ENCODE data around the gene CDH8. TPM values are rescaled to one million over a fixed set of nuclear protein-coding genes. Genes with fewer than 3 reads are reported as not detected.
A peak's percentile ranks its signal among the peaks of the same experiment; 100 is the strongest.

CDH8 gene, protein sequence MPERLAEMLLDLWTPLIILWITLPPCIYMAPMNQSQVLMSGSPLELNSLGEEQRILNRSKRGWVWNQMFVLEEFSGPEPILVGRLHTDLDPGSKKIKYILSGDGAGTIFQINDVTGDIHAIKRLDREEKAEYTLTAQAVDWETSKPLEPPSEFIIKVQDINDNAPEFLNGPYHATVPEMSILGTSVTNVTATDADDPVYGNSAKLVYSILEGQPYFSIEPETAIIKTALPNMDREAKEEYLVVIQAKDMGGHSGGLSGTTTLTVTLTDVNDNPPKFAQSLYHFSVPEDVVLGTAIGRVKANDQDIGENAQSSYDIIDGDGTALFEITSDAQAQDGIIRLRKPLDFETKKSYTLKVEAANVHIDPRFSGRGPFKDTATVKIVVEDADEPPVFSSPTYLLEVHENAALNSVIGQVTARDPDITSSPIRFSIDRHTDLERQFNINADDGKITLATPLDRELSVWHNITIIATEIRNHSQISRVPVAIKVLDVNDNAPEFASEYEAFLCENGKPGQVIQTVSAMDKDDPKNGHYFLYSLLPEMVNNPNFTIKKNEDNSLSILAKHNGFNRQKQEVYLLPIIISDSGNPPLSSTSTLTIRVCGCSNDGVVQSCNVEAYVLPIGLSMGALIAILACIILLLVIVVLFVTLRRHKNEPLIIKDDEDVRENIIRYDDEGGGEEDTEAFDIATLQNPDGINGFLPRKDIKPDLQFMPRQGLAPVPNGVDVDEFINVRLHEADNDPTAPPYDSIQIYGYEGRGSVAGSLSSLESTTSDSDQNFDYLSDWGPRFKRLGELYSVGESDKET
- total RNA-seq (2021) (49.3 and 50.5 TPM in 2 replicates), Bru-seq, nascent RNA (percentile 83 among the genes with signal in this experiment), BruChase-seq, experiment 1, labeled RNA remaining after a 2-hour chase (percentile 64 among the genes with signal in this experiment), BruChase-seq, experiment 2, labeled RNA remaining after a 6-hour chase (percentile 57 among the genes with signal in this experiment)
- long read RNA-seq, full-length matches to known transcripts = 10 of 27 reads
- long read RNA-seq, partial matches to known transcripts = 4 of 27 reads
- long read RNA-seq, other reads (novel, unspliced or antisense) = 13 of 27 reads

DNA sequence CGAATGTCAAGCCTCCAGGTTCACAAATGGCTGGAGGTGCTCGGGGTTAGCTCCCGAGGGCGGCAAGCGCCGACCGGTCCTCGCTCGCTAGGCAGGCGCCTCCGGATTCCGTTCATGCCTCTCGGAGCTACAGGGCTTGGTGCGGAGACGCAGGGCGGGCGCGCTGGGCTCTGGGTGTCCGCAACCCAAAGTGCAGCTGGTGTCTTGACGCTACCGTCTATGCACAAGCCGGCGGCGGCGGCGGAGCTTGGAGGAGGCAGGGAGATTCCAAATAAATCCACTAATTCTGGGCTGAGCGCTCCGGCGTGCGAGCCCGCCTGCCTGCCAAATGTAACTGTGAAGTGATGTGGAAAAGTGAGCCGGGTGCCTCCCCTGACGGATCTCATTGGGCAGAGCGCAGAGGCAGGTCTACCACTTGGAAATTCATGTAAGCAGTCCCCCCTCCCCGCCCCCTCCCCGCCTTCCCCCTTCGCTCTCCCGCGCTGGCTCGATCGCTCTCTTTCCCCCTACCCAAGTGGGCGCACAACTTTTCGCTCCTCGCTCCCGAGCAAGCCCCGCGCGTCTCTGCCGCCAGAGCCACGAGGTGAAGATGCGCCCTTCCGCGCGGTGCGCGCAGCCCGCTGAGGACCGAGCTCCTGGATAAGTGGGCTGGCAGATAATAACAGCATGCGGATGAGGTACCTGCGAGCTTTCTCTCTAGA is at the start of gene CDH8:
Gene CDH8 (minus strand): TSS at position 338 of the 701 bp plus-strand sequence. CDS start 15,035 bp downstream, outside the sequence.
- DNase-seq (ENCODE audit: low spot score) = peak; percentile 93
- TF ChIP-seq EZH2 (IDR thresholded peaks at IDR 0.05; ENCODE audit: borderline replicate concordance, low read depth, low read length, poor library complexity, severe bottlenecking) (no peak), CTCF (conservative IDR thresholded peaks at IDR 0.05; ENCODE audit: low read depth, low read length) (no peak)
- POLR2A ChIA-PET (ENCODE audit: low non-redundant PET) = interaction anchor here (0.6 to 0.8 kb wide), 2 partner anchors 101 to 102 kb away, joined by 3 to 4 read pairs; no protein-coding TSS in a partner anchor
- intact Hi-C loops (cut with micrococcal nuclease; ENCODE audit: unreplicated experiment) = loop anchor here (5.0 to 10.0 kb wide), 4 partner anchors 89 to 604 kb away; no protein-coding TSS in a partner anchor
- BruUV-seq (replicated peaks) = no TSS peak
- H3K36me3 ChIP-seq (ENCODE audit: insufficient read depth, low read length, poor library complexity, severe bottlenecking) = no peaks in the 10 kb centered on the region
- H3K27ac ChIP-seq (ENCODE audit: low read depth, low read length, poor library complexity, severe bottlenecking) = peak within 1 kb of the TSS; percentile 57
- H3K27me3 ChIP-seq (replicated peaks; ENCODE audit: insufficient read depth, low read depth, low read length, poor library complexity) = no peaks in the 10 kb centered on the region
- CTCF ChIA-PET = no interaction called here
- peak within 1 kb of the TSS; percentile 64 for H3K4me3 ChIP-seq (ENCODE audit: low read depth, low read length, poor library complexity, severe bottlenecking)
- H3K9me3 ChIP-seq (ENCODE audit: low read depth, low read length, poor library complexity, severe bottlenecking) = no peaks in the 10 kb centered on the region
- H3K4me1 ChIP-seq (ENCODE audit: insufficient read depth, low read length, poor library complexity, severe bottlenecking) = peaks cover 39% of the 10 kb centered on the region

DNA sequence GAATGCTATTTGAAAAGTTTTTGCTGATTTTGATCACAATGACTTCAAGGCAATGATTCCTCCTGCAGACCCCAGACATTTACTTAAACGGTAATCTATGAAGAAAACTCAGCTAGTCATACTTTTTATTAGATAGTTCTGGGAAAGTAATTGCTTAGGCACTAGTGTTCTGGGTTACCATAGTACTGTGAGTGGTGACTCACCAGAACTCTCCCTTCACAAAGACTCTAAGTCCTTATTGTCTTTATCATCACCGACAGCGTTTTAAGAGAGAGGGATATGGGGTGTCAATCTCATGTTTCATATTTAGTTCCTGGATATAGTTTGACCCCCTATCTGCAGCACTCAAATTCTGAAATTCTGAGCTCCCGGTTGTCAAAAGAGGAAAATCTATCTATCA is 43.0 kb upstream of the CDH8 start:
- H3K4me1 ChIP-seq (ENCODE audit: insufficient read depth, low read length, poor library complexity, severe bottlenecking) = peaks cover 32% of the 10 kb centered on the region
- H3K4me3 ChIP-seq (ENCODE audit: low read depth, low read length, poor library complexity, severe bottlenecking) = no peak overlapping the region
- no peak for TF ChIP-seq CTCF (conservative IDR thresholded peaks at IDR 0.05; ENCODE audit: low read depth, low read length)
- no peak for TF ChIP-seq EZH2 (IDR thresholded peaks at IDR 0.05; ENCODE audit: borderline replicate concordance, low read depth, low read length, poor library complexity, severe bottlenecking)
- intact Hi-C loops (cut with micrococcal nuclease; ENCODE audit: unreplicated experiment) = no loop called here
- BruUV-seq (replicated peaks) = no TSS peak
- H3K27me3 ChIP-seq (replicated peaks; ENCODE audit: insufficient read depth, low read depth, low read length, poor library complexity) = no peaks in the 10 kb centered on the region
- no peaks in the 10 kb centered on the region for H3K36me3 ChIP-seq (ENCODE audit: insufficient read depth, low read length, poor library complexity, severe bottlenecking)
- H3K9me3 ChIP-seq (ENCODE audit: low read depth, low read length, poor library complexity, severe bottlenecking) = no peaks in the 10 kb centered on the region
- H3K27ac ChIP-seq (ENCODE audit: low read depth, low read length, poor library complexity, severe bottlenecking) = no peak overlapping the region
- ChIA-PET POLR2A (ENCODE audit: low non-redundant PET) (no interaction called here), CTCF (no interaction called here)
- DNase-seq (ENCODE audit: low spot score) = peak; percentile 65

Data from A673 (cell line).